ENCODE measurements around the gene ZNF205.

The ZNF205 gene

DNA sequence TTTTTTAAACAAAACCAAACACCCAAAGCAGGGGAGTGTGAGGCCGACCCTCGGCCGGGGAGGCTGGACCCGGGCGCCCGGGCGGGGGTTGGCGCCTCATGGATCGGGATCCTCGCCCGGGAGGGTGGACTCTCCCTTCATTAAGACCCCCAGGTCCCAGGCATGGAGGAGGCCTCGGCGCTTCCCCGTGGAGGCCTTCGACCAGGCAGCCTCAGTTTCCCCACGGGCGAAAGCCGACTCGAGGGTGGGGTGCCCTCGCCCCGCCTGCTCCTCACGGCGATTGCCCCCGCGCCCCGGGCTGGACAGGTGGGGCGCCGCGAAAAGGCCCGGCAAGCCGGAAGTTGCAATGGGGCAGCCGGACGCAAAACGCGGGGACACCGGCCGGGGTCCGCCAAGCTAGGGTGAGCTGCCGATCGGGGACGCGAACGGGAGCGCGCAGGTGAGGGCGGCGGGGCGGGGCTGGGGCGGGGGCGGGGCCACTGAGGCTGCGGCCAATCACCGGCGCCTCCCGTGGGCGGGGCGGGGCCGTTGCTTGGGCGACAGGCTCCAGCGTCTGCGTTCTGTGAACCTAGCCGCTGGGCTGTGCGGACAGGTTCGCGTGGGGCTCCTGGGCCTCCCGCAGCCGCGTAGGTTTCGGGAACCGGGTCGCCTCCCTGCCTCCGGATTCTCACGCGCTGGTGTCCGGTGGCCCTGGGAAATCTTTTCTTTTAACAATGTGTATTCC, 6.0 kb upstream of the ZNF205 start:
- ChIA-PET CTCF (no interaction called here), POLR2A (interaction anchor here (0.6 to 1.8 kb wide), 11 partner anchors 12 to 1322 kb away, joined by 3 to 9 read pairs (median 6); partner anchors contain the start of genes FLYWCH2 and ZNF213)
- Histone ChIP-seq H3K27ac (ENCODE audit: extremely low read depth, low read depth, low read length) (peak overlapping the region; percentile 89), H3K36me3 (ENCODE audit: control insufficient read depth in 2 of 2, insufficient read depth in 1 of 2, low read length in 2 of 2) (no peaks in the 10 kb centered on the region; a peak in 1 of 3 replicates), H3K4me3 (ENCODE audit: low read depth, low read length) (peak overlapping the region; percentile 91), H3K4me1 (ENCODE audit: control insufficient read depth, insufficient read depth, low read length) (no peaks in the 10 kb centered on the region), H3K9me3 (ENCODE audit: control insufficient read depth, insufficient read depth, low read depth, low read length) (no peaks in the 10 kb centered on the region)
- TF ChIP-seq ZNF521 (tag by site-specific recombination; IDR thresholded peaks at IDR 0.05) (no peak), ZFP69B (tag by site-specific recombination; IDR thresholded peaks at IDR 0.05) (peak; percentile 60; the same call in 1 of the 2 replicates), MYNN (tag by site-specific recombination; IDR thresholded peaks at IDR 0.05; ENCODE audit: borderline replicate concordance) (no peak), ZNF362 (tag by site-specific recombination; IDR thresholded peaks at IDR 0.05) (no peak), SP7 (tag by site-specific recombination; IDR thresholded peaks at IDR 0.05) (peak; percentile 67; the same call in 1 of the 2 replicates), ZNF157 (tag by site-specific recombination; IDR thresholded peaks at IDR 0.05) (no peak), ZNF600 (tag by site-specific recombination; IDR thresholded peaks at IDR 0.05) (peak; percentile 60; the same call in 1 of the 2 replicates), ZNF211 (tag by site-specific recombination; IDR thresholded peaks at IDR 0.05; ENCODE audit: low read depth) (no peak), ZNF501 (tag by site-specific recombination; IDR thresholded peaks at IDR 0.05) (0 out of 2 replicates have a peak, but pooled peaks have one; percentile 66), ZBTB17 (tag by site-specific recombination; IDR thresholded peaks at IDR 0.05) (peak; percentile 78), ZNF639 (tag by site-specific recombination; IDR thresholded peaks at IDR 0.05) (peak; percentile 26; the same call in 1 of the 2 replicates), OSR2 (tag by site-specific recombination; IDR thresholded peaks at IDR 0.05) (no peak), ZNF221 (tag by site-specific recombination; IDR thresholded peaks at IDR 0.05; ENCODE audit: borderline replicate concordance) (no peak), GLI4 (tag by site-specific recombination; IDR thresholded peaks at IDR 0.05) (peak; percentile 86; the same call in 1 of the 2 replicates), ZNF768 (tag by site-specific recombination; IDR thresholded peaks at IDR 0.05) (no peak), SETDB1 (IDR thresholded peaks at IDR 0.05; ENCODE audit: insufficient read length, low read length) (no peak), ZBTB11 (tag by site-specific recombination; conservative IDR thresholded peaks at IDR 0.05; ENCODE audit: low read depth) (peak; percentile 98), ZBTB1 (tag by site-specific recombination; IDR thresholded peaks at IDR 0.05) (peak; percentile 69; the same call in 1 of the 2 replicates), SALL2 (tag by site-specific recombination; IDR thresholded peaks at IDR 0.05; ENCODE audit: borderline replicate concordance) (no peak), SP3 (tag by site-specific recombination; IDR thresholded peaks at IDR 0.05) (peak; percentile 62), ZNF433 (tag by site-specific recombination; IDR thresholded peaks at IDR 0.05; ENCODE audit: low read depth) (no peak), ZNF112 (tag by site-specific recombination; IDR thresholded peaks at IDR 0.05) (no peak), BCL11B (tag by site-specific recombination; IDR thresholded peaks at IDR 0.05; ENCODE audit: low read depth) (peak; percentile 90), YY1 (tag by site-specific recombination; IDR thresholded peaks at IDR 0.05) (peak; percentile 66; the same call in 1 of the 2 replicates), KLF16 (tag by site-specific recombination; IDR thresholded peaks at IDR 0.05) (peak; percentile 85), ZNF791 (tag by site-specific recombination; IDR thresholded peaks at IDR 0.05) (no peak), ZNF341 (tag by site-specific recombination; IDR thresholded peaks at IDR 0.05; ENCODE audit: low read depth) (peak; percentile 72)
- TF ChIP-seq, protein P1, sequence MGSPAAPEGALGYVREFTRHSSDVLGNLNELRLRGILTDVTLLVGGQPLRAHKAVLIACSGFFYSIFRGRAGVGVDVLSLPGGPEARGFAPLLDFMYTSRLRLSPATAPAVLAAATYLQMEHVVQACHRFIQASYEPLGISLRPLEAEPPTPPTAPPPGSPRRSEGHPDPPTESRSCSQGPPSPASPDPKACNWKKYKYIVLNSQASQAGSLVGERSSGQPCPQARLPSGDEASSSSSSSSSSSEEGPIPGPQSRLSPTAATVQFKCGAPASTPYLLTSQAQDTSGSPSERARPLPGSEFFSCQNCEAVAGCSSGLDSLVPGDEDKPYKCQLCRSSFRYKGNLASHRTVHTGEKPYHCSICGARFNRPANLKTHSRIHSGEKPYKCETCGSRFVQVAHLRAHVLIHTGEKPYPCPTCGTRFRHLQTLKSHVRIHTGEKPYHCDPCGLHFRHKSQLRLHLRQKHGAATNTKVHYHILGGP (tag by site-specific recombination; IDR thresholded peaks at IDR 0.05) = no peak
- TF ChIP-seq, protein P2, sequence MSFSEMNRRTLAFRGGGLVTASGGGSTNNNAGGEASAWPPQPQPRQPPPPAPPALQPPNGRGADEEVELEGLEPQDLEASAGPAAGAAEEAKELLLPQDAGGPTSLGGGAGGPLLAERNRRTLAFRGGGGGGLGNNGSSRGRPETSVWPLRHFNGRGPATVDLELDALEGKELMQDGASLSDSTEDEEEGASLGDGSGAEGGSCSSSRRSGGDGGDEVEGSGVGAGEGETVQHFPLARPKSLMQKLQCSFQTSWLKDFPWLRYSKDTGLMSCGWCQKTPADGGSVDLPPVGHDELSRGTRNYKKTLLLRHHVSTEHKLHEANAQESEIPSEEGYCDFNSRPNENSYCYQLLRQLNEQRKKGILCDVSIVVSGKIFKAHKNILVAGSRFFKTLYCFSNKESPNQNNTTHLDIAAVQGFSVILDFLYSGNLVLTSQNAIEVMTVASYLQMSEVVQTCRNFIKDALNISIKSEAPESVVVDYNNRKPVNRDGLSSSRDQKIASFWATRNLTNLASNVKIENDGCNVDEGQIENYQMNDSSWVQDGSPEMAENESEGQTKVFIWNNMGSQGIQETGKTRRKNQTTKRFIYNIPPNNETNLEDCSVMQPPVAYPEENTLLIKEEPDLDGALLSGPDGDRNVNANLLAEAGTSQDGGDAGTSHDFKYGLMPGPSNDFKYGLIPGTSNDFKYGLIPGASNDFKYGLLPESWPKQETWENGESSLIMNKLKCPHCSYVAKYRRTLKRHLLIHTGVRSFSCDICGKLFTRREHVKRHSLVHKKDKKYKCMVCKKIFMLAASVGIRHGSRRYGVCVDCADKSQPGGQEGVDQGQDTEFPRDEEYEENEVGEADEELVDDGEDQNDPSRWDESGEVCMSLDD (tag by site-specific recombination; IDR thresholded peaks at IDR 0.05) = peak; percentile 95
